Breast epithelium (tissue), 4 donors: ENCODE data around the gene SMCO3. TPM values are rescaled to one million over a fixed set of nuclear protein-coding genes. Genes with fewer than 3 reads are reported as not detected.

Experiments
- DNase-seq, 2 donors: peaks; one replicate each; pipeline ENCODE4 v3.0.0-alpha.2; 2019; ENCODE audit warnings: low spot score in 2 of 2
- H3K27ac ChIP-seq, 2 donors: fragments of 200-600 bp; sonication (generic) in 1 of 2; one replicate each; pipeline ENCODE4 v1.5.1; 2016 to 2019; ENCODE audit warnings: mild to moderate bottlenecking in 1 of 2
- H3K27me3 ChIP-seq, 2 donors: fragments of 200-600 bp; sonication (generic) in 1 of 2; one replicate each; pipeline versions ENCODE4 v1.5.1 to v1.6.0; 2017 to 2019; ENCODE audit warnings: control low read depth in 1 of 2, mild to moderate bottlenecking in 1 of 2
- H3K36me3 ChIP-seq: fragments of 200-600 bp; one replicate; pipeline ENCODE4 v1.5.1; 2019
- H3K4me1 ChIP-seq, 2 donors: fragments of 200-600 bp; sonication (generic); one replicate each; pipeline ENCODE4 v1.5.1; 2016 to 2019; ENCODE audit warnings: control low read depth in 1 of 2
- H3K4me3 ChIP-seq, 3 donors: fragments of 200-600 bp; sonication (generic); 1 replicate in 2 of 3; 2 replicates in 1 of 3; pipeline ENCODE4 v1.5.1; 2016 to 2019; ENCODE audit warnings: mild to moderate bottlenecking in 3 of 3, moderate library complexity in 2 of 3
- H3K9me3 ChIP-seq, 2 donors: fragments of 200-600 bp; sonication (generic) in 1 of 2; one replicate each; pipeline ENCODE4 v1.5.1; 2016 to 2019; ENCODE audit warnings: control low read depth in 1 of 2
- CTCF ChIP-seq, 3 donors: fragments of 450-650 bp; IDR thresholded peaks; one replicate each; pipeline ENCODE4 v1.5.1; 2016 to 2017; ENCODE audit warnings: antibody characterized with exemption in 3 of 3, mild to moderate bottlenecking in 3 of 3, moderate library complexity in 3 of 3
- POLR2A ChIP-seq: fragments of 450-650 bp; IDR thresholded peaks from one replicate; pipeline ENCODE4 v1.6.1; 2016; ENCODE audit warnings: antibody characterized with exemption, mild to moderate bottlenecking, moderate library complexity
- POLR2AphosphoS5 ChIP-seq, 3 donors: sonication (generic); formaldehyde crosslinking; IDR thresholded peaks; one replicate each; pipeline ENCODE4 v1.6.1; 2017; ENCODE audit warnings: antibody characterized with exemption in 3 of 3
- intact Hi-C: fragments of 100-400 bp; cut with DNase I; formaldehyde crosslinking; loops from one replicate; pipeline ENCODE4 v1.15.1; 2023; ENCODE audit warnings: low total_unique reads
- total RNA-seq, 3 donors: library from RNA; depleted of rRNA; stranded (reverse); fragments of >200 nt; gene quantifications; one replicate each; pipeline ENCODE4 v1.1.0, GENCODE V29; 2016

SMCO3 gene
- total RNA-seq, 3 donors from 2014 or later = 0.33 to 0.59 TPM; not detected in 1

GRCh38 chr12:14839262-14839661, 25.3 kb upstream of the SMCO3 start:
- intact Hi-C loops = no loop called here
- no peak for TF ChIP-seq CTCF (IDR thresholded peaks at IDR 0.05)
- TF ChIP-seq POLR2AphosphoS5 (IDR thresholded peaks at IDR 0.05) = no peak
- TF ChIP-seq POLR2A = no peak

GRCh38 chr12:14836336-14837210, 22.6 kb upstream of the SMCO3 start:
- TF ChIP-seq CTCF (IDR thresholded peaks at IDR 0.05) (no peak), POLR2AphosphoS5 (IDR thresholded peaks at IDR 0.05) (no peak), POLR2A (no peak)
- Histone ChIP-seq H3K36me3 (no peaks in the 10 kb centered on the region), H3K27me3 (no peaks in the 10 kb centered on the region), H3K9me3 (no peaks in the 10 kb centered on the region), H3K4me3 (no peak overlapping the region), H3K4me1 (peaks cover 0 to 3% of the 10 kb centered on the region in 2 donors), H3K27ac (no peak overlapping the region)
- intact Hi-C loops = no loop called here
- no peak for DNase-seq

More at GRCh38 chr12:14839262-14839661, 25.3 kb upstream of the SMCO3 start:
- H3K4me1 ChIP-seq = peaks cover 0 to 6% of the 10 kb centered on the region in 2 donors
- no peaks in the 10 kb centered on the region for H3K36me3 ChIP-seq
- no peaks in the 10 kb centered on the region for H3K27me3 ChIP-seq
- H3K4me3 ChIP-seq = no peak overlapping the region
- H3K27ac ChIP-seq = no peak overlapping the region
- no peaks in the 10 kb centered on the region for H3K9me3 ChIP-seq
- DNase-seq = no peak

- DNase-seq = no peak
- no peaks in the 10 kb centered on the region for H3K36me3 ChIP-seq
- H3K9me3 ChIP-seq = no peaks in the 10 kb centered on the region
- no peak overlapping the region for H3K27ac ChIP-seq
- H3K4me1 ChIP-seq = no peaks in the 10 kb centered on the region
- no peaks in the 10 kb centered on the region for H3K27me3 ChIP-seq
- no peak overlapping the region for H3K4me3 ChIP-seq
- TF ChIP-seq POLR2A (no peak), CTCF (IDR thresholded peaks at IDR 0.05) (no peak), POLR2AphosphoS5 (IDR thresholded peaks at IDR 0.05) (no peak)
- intact Hi-C loops = no loop called here
Observed at GRCh38 chr12:14834509-14834908, 20.5 kb upstream of the SMCO3 start.

GRCh38 chr12:14833952-14834351, 20.0 kb upstream of the SMCO3 start:
- H3K4me3 ChIP-seq = no peak overlapping the region
- H3K27me3 ChIP-seq = no peaks in the 10 kb centered on the region
- H3K4me1 ChIP-seq = no peaks in the 10 kb centered on the region
- no peak for TF ChIP-seq POLR2A
- H3K36me3 ChIP-seq = no peaks in the 10 kb centered on the region
- no peaks in the 10 kb centered on the region for H3K9me3 ChIP-seq
- no peak overlapping the region for H3K27ac ChIP-seq
- intact Hi-C loops = no loop called here
- DNase-seq = no peak

- no peak for DNase-seq
- Histone ChIP-seq H3K27me3 (no peaks in the 10 kb centered on the region), H3K9me3 (no peaks in the 10 kb centered on the region), H3K27ac (no peak overlapping the region), H3K4me3 (no peak overlapping the region), H3K36me3 (no peaks in the 10 kb centered on the region), H3K4me1 (no peaks in the 10 kb centered on the region)
- intact Hi-C loops = no loop called here
- TF ChIP-seq CTCF (IDR thresholded peaks at IDR 0.05) (no peak), POLR2A (no peak), POLR2AphosphoS5 (IDR thresholded peaks at IDR 0.05) (no peak)
Observed at GRCh38 chr12:14833336-14833735, 19.4 kb upstream of the SMCO3 start.
